Esophagus squamous epithelium (tissue), 4 donors: ENCODE data around the gene THSD8.

Experiments used
- CTCF ChIP-seq, 6 experiments: fragments of 450-650 bp in 4 of 6; fragments of 200-600 bp in 2 of 6; sonication (generic) in 2 of 6; IDR thresholded peaks; one replicate each; pipeline ENCODE4 v1.5.1; 2016 to 2019; ENCODE audit warnings: antibody characterized with exemption in 6 of 6, mild to moderate bottlenecking in 4 of 6, moderate library complexity in 4 of 6
- POLR2A ChIP-seq, 4 donors: fragments of 450-650 bp; IDR thresholded peaks; one replicate each; pipeline ENCODE4 v1.6.1; 2017; ENCODE audit warnings: antibody characterized with exemption in 4 of 4, mild to moderate bottlenecking in 4 of 4, moderate library complexity in 3 of 4

DNA sequence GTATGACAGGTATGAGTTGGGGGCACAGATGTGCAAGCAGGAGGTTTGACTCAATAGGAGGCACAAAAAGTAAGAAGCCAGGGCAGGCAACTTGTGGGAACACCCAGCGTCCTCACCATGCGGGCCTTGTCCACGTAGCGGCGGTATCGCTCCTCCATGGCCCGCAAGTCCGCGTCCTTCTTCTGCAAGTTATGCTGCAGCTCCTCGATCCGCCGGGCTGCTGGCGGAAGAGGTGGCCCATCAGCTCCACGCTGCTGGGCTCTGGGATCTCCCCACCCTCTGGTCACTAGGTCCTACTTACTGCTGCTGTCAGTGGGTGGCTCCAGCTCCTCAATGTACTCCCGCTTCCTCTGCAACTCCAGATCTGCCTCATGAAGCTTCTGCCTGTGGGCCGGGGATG, 37.2 kb upstream of the THSD8 start:
- TF ChIP-seq CTCF (IDR thresholded peaks at IDR 0.05) (no peak), POLR2A (IDR thresholded peaks at IDR 0.05) (no peak)
